GM18505 (cell line): ENCODE results near the gene PPM1F.
"Not testable (repeated sequence)": the region's sequence is repeated elsewhere in the genome, so short reads cannot be mapped to it uniquely, and the experiment has no call there.

ENCODE experiments used
- ATAC-seq: cut with Tn5 transposase; IDR thresholded peaks from one replicate; pipeline ENCODE4 v1.9.1; 2021; ENCODE audit not compliant: unreplicated experiment
- POLR2A ChIP-seq: IDR thresholded peaks from 4 replicates; pipeline ENCODE4 v1.6.1; 2011; ENCODE audit warnings: borderline replicate concordance; ENCODE audit not compliant: insufficient read depth, insufficient read length; ENCODE audit errors: extremely low read depth

The PPM1F gene

DNA sequence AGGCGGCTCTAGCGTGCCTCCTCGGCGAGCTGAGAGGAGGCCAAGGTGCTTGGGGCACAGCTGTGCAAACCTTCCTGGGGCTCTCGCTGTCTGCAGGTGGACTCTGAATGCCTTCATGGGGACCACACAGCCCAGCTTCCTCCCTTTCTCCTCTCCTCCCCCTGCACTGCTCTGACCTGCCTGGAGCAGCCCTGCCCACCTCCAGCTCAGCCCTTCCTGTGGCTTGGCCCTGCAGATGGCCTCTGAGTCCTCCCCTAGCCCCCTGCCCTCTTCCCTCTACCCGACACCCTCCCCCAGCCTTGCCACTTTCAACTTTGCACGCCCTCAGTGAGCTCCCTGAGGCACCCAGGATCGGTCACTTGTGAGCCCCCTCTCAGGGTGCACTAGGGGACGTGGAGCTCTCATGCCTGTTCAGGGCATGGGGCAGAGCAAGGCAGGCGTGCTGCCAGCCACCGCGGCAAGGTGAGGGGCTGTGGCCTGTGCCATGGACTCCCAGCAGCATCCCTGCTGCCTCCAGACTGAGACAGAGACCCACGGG is 31.4 kb downstream of the PPM1F start:
- no peak for TF ChIP-seq POLR2A

DNA sequence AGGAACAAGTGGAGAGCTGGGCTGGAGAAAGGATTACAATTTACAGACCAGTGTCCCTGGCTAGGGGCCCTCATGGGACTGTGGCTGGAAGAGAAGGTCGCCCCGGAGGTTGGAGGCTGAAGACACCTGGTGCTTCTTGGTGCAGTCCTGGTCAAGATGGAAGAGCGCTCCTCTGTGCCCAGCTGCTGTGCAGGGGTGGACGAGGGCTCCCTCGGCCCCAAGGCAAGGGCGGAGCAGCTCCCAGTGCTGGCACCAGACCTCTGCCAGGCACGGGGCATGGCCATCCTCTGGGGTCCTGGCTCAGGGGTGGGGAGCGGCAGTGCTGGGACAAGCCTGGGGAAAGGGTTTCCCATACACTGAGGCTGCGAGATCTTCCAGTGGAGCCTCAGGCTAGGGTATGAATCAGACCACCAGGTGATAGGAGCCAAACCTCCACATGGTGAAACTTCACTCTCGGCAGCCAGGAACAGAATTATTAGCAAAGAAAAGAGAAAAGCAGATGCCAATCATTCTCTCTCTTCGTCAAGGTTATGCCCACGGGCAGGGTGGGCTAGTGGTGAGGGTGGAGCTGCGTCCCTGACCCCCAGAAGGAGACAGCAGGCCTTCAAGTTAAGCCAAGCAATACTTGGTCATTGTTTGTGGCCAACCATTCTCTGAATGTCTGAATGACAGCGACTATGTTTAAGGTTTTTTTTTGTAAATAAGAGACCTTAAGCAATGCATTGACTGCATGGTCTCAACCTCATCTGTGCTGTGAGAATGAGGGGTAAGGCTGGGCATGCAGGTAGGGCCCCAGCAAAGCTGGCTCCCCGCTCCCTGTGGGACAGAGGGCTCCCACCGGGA is 32.1 kb downstream of the PPM1F start:
- TF ChIP-seq POLR2A, result no peak
- ATAC-seq, result no peak

More for the DNA sequence above, 31.4 kb downstream of the PPM1F start:
- ATAC-seq, result no peak

DNA sequence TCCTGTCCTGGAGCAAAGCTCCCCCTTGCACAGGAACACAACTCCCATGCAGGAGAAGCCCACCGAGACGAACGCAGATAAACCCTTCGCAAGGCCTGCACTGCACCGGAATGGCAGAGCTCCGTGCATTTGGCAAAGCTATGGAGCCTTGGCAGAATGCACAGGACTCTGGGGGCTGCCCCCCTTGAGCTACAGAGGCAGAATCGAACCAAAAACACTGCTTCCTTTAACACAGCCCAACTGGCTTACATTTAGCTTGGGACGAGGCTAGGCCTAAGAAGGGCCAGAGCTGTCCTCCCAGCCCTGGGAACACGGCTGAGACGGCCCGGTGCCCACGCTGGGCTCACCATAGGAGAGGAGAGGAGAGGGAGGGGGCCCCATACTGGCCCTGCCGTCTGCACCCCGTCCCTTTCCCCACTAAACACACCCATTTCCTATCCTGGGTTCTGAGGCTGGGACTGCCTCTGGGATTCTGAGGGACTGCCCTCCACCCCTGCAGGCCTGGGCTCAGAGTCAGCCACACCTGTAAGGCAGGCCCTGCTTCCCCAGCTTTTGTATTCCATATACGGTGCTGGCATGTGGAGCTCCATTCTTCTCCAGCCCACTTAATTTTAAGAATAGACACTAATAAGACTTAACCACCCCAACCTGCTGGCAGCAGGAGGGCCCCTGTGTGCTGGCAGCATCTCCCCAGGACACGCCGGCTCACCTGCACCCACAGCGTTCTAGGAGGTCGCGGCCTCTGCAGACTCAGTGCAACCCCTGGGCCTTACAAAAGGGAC is 32.9 kb downstream of the PPM1F start:
- no peak for TF ChIP-seq POLR2A
- no peak for ATAC-seq

DNA sequence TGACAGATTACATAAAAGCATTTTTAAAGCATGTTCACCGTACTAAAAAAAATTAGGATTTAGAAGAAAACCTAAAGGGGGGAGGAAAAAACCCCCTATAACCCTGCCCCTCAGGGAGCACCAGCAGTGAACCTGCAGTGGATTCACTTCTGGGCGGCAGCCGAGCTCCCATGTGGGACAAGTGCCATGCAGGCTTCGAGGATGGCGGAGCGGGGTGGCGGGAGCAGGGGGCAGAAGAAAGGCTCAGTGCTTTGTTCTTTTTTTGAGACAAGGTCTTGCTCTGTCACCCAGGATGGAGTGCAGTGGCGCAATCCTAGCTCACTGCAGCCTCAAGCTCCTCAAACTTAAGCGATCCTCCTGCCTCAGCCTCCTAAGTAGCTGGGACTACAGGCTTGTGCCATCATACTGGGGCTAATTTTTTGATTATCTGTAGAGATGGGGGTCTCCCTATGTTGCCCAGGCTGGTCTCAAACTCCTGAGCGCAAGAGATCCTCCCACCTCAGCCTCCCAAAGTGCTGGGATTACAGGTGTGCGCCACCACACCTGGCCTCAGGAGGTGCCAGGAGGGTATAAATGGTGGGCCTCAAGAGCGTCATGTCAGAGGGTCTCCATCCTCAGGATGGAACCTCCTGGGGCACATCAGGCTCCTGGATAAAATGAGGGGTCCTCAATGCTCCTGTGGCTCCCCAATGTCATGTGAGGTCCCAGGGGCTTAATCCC is 34.0 kb downstream of the PPM1F start:
- TF ChIP-seq POLR2A, result no peak
- no peak for ATAC-seq

DNA sequence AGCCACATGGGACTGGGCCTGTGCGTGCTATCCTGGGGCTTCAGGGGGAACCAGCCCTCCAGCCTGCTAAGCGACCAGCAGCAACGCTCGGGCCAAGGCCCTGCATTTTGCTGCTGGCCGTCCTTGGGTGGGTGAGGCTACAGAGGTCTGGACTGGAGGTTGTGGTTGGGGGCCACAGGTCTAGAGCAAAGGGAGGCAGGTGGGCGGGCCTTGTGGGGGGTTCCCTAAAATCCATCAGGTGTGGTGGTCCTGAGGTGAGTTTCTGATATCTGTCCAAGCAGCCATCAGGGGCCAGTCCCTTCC is 34.7 kb downstream of the PPM1F start:
- TF ChIP-seq POLR2A, result no peak
- ATAC-seq, result no peak

DNA sequence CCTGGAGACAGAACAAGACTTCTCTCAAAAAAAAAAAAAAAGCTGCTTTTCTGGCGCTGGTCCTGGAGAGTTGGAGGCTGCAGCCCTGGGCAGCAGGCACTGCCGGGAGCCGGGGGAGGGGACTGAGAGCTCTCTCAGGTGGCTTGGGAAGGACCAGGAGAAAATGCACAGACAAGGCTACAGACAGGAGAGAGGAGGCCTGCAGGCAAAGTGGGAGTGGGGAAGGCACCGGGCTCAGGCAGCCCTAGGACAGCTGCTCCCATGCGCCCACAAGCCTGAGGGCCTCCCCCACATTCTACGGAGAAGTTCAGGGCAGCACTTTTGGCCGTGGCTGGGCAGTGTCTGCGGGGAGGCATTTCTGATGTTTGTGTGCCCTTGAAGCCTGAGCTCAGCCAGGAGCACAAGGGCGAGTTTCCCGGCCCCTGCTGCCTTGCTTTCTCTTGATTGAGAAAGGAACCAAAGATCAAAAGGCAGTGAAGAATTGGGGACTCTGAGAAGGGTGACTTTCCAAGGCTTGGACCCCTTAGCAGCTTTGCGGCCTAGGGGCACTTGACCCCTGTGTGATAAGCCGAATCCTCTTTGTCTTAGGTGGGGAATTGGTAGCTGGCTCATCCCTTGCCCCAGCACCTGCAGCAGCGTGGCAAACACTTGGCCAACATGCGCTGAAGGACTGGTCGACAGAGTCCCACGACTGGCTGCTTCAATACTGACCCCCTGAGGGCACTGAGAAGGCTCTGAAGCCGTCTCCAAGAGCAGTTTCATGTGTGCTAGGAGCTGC is 35.3 kb downstream of the PPM1F start:
- no peak for ATAC-seq
- TF ChIP-seq POLR2A, result no peak

DNA sequence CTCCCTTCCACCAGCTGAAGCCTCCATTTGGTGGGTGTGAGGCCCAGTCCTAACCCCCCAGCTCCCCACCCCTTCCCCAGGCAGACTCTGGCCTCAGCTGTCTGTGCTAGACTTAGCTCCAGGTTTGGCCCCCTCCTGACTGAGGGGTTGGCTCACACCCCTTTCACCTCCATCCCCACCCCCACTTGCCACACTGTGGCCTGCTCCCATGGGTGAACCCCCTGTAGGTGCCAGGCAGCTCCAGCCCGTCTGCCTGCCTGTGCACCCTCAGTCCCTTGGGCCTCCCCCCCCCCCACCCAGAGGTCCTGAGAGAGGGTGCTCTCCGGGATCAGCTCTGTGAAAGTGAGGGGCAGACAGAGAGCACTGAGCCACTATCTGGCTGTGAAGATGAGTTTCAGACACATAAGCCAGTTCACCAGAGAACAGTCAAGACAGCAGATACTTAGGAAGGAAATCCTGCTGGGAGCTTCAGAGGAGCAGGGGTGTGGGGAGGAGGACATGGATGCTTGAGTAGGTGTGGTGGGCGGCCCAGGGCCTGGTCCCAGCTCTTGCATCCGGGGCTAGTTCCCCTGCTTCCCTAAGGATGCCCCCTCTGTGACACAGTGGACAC is 36.2 kb downstream of the PPM1F start:
- no peak for ATAC-seq
- no peak for TF ChIP-seq POLR2A

DNA sequence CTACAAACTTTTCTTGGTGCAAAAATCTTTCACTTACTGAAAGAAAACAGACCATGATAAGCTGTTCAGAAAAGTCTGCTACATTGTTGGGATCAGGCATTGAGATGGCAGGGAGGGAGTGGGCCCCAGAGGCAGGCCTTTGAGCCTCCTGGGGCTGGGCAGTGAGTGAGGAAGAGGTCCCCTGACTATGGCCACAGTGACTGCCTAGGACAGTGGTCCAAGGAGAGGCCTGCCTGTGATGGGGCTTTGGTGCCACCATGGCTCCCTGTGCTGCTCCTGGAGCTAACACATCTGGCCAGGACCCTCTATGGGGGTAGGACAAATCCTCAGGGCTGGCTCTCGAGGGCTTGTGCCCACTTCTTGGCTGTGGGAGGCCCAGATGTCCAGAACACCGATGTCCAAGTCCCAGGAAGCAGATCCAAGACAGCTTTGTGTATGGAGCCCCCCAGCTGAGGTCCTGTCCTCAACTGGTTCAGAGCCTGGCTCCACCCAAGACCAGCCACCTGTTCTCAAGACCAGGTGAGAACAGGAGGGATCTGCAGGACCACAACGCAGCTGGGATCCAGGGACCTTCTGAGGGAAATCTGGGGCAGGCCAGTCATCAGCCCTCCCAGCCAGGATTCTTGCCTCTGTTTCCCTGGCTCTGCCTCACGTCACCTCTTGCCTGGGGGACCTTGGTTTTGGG is 36.9 kb downstream of the PPM1F start:
- ATAC-seq, result no peak
- TF ChIP-seq POLR2A, result no peak

DNA sequence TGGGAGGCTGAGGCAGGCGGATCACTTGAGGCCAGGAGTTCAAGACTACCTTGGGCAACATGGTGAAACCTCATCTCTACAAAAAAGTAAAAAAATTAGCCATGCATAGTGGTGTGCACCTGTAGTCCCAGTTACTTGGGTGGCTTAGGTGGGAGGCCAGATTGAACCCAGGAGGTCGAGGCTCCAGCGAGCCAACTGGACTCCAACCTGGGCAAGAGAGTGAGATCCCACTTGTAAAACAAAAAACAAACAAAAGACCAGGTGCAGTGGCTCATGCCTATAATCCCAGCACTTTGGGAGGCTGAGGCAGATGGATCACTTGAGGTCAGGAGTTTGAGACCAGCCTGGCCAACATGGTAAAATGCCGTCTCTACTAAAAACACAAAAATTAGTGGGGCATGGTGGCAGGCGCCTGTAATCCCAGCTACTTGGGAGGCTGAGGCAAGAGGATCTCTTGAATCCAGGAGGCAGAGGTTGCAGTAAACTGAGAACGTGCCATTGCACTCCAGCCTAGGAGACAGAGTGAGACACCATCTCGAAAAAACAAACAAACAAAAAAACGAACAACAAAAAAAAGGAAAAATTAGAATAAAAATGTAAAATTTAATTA is 38.5 kb downstream of the PPM1F start:
- not testable (repeated sequence) for ATAC-seq

DNA sequence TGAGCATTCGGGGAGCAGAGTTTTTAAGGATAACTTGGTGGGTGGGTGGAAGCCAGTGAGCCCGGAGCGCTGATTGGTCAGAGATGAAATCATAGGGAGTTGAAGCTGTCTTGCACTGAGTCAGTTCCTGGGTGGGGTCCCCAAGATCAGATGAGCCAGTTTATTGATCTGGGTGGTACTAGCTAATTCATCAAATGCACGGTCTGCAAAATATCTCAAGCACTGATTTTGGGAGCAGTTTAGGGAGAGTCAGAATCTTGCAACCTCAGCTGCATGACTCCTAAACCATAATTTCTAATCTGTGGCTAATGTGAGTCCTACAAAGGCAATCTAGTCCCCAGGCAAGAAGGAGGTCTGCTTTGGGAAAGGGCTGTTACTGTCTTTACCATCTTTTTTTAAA is 42.3 kb downstream of the PPM1F start:
- ATAC-seq, result not testable (repeated sequence)

DNA sequence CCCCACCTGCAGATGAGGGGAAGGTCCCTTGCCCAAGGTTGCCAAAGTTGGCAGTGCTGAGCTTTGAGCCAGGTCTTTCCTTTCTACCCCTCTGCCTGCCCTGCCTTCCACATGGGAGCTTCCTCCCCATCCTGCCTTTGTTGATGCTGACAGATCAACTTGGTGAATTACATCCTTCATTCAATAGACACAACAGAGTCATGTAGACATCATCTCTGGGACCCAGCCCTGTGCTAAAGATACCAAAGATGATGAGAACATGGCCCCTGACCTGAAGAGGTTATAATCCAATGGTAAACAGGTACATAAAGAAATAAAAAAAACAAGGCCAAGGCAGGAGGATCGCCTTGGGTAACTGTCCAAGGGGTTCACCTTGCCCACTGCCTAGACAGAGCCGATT is 42.8 kb downstream of the PPM1F start:
- no peak for TF ChIP-seq POLR2A
- no peak for ATAC-seq

DNA sequence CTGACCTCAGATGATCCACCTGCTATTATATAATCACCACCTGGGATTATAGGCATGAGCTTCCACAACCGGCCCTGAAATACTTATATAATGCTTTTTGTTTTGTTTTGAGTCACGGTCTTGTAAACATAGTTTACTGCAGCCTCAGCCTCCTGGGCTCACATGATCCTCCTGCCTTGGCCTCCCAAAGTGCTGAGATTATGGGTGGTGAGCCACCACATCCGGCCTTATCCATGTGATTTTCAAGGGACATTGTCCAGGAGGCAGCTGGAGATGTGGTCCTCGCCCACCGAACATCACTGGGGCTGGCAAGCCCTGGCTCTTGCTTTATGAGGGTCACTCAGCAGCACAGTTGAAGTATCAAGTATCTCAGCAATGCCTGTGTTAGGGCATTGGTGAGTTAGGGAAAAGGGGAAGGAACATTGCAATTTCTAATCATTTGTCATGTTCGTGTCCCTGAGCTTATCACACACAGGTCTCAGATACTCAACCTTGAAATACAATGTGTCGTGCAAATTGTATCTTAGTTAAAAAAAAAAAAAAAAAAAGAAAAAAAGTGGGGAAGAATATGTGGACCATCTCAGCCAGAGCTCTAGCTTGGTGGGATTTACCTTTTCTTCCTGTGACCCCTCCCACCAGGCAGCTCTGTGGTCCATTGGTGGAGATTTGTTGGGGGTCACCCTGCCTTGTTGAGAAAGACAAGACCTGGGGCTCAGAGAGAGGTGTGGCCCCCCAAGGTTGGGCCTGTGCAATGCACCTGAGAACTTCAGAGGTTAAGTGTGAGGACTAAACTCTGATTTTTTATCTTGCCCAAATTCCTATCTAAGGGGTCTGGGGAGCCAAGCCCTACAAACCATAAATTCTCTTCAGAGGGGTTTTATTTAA is 44.8 kb downstream of the PPM1F start:
- no peak for TF ChIP-seq POLR2A
- ATAC-seq, result no peak

DNA sequence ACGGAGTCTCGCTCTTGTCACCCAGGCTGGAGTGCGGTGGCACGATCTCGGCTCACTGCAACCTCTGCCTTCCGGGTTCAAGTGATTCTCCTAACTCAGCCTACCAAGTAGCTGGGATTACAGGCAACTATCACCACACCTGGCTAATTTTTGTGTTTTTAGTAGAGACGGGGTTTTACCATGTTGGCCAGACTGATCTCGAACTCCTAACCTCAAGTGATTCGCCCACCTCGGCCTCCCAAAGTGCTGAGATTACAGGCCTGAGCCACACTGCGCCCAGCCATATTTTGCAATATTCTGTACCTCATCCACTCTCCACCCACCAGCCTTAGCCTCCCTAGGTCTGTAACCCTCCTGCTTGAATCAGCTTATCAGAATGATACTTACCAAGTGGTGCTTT is 47.4 kb downstream of the PPM1F start:
- ATAC-seq, result not testable (repeated sequence)
